OCI-LY7 (cell line): Measurements from ENCODE around the gene RXRA.

Source experiments
- EZH2phosphoT487 ChIP-seq: fragments of 200-600 bp; sonication (generic); IDR thresholded peaks from 2 replicates; pipeline ENCODE4 v1.6.1; 2018; ENCODE audit warnings: low read depth, borderline replicate concordance, mild to moderate bottlenecking, mixed run types, antibody characterized with exemption, low read length, moderate library complexity, mixed read lengths
- TF ChIP-seq, protein P1 (sequence below): fragments of 200-600 bp; sonication (generic); conservative IDR thresholded peaks from 2 replicates; pipeline ENCODE4 v1.5.1; 2014; ENCODE audit warnings: mild to moderate bottlenecking, antibody characterized with exemption, low read length, moderate library complexity, mixed read lengths

- no peak for TF ChIP-seq EZH2phosphoT487
- TF ChIP-seq, protein P1, sequence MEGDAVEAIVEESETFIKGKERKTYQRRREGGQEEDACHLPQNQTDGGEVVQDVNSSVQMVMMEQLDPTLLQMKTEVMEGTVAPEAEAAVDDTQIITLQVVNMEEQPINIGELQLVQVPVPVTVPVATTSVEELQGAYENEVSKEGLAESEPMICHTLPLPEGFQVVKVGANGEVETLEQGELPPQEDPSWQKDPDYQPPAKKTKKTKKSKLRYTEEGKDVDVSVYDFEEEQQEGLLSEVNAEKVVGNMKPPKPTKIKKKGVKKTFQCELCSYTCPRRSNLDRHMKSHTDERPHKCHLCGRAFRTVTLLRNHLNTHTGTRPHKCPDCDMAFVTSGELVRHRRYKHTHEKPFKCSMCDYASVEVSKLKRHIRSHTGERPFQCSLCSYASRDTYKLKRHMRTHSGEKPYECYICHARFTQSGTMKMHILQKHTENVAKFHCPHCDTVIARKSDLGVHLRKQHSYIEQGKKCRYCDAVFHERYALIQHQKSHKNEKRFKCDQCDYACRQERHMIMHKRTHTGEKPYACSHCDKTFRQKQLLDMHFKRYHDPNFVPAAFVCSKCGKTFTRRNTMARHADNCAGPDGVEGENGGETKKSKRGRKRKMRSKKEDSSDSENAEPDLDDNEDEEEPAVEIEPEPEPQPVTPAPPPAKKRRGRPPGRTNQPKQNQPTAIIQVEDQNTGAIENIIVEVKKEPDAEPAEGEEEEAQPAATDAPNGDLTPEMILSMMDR, result no peak
These were observed 12.0 kb upstream of the RXRA start for GRCh38 chr9:134314039-134314949.
